ENCODE measurements around the gene LUZP4.

The LUZP4 gene

DNA sequence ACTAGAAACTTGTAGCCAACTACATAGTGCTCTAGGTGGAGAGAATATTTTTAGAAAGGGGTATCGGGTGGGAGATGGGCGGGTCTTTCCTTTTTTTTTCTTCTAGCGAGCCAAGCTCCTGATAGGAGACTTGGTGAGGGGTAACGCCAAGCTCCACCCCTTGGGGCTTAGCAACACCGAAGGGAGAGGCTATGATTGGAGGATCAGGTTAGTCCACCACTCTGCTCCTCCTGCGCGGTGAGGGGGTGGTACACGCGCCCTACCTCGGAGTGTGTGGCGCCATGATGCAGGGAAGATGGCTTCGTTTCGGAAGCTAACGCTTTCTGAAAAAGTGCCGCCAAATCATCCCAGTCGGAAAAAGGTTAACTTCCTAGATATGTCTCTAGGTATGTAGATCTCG lies at the start of gene LUZP4:
Gene LUZP4, plus strand, starts transcription at position 251 of the 400 bp plus-strand sequence. Its CDS starts 45 bp downstream, at position 296.
- H3K4me3 ChIP-seq (ENCODE audit: low read depth, low read length) = no peak within 1 kb of the TSS
- TF ChIP-seq CTCF (IDR thresholded peaks at IDR 0.05; ENCODE audit: borderline replicate concordance, insufficient read depth, low read depth, low read length) = no peak

DNA sequence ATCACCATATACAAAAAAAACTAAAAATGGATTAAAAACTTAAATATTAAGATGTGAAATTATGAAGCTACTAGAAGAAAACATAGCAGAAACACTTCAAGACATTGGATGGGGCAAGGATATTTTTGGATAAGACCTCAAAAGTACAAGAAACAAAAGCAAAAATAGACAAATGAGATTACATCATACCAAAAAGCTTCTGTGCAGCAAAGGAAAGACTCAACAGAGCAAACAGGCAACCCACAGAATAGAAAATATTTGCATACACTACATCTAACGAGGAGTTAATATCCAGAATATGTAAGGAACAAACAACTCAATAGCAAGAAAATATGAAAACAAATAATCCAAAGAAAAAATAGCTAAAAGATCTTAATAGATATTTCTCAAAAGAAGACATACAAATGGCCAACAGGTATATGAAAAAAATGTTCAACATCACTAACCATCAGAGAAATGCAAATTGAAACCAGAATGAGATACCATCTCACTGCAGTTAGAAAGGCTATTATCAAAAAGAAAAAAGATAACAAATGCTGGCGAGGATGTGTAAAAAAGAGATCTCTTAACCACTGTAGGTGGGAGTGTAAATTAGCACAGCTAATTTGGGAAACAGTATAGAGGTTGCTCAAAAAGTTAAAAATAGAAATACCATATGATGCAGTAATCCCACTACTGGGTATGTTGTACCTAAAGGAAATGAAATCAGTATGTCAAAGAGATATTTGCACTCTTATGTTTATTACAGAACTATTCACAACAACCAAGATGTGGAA lies 37.9 kb upstream of the LUZP4 start:
- TF ChIP-seq CTCF (IDR thresholded peaks at IDR 0.05; ENCODE audit: borderline replicate concordance, insufficient read depth, low read depth, low read length) = no peak
- no peak overlapping the region for H3K4me3 ChIP-seq (ENCODE audit: low read depth, low read length)

- H3K4me3 ChIP-seq (ENCODE audit: low read depth, low read length) = no peak overlapping the region
- TF ChIP-seq CTCF (IDR thresholded peaks at IDR 0.05; ENCODE audit: borderline replicate concordance, insufficient read depth, low read depth, low read length) = no peak
Observed at GRCh38 chrX:115255003-115255402, 34.5 kb upstream of the LUZP4 start.

DNA sequence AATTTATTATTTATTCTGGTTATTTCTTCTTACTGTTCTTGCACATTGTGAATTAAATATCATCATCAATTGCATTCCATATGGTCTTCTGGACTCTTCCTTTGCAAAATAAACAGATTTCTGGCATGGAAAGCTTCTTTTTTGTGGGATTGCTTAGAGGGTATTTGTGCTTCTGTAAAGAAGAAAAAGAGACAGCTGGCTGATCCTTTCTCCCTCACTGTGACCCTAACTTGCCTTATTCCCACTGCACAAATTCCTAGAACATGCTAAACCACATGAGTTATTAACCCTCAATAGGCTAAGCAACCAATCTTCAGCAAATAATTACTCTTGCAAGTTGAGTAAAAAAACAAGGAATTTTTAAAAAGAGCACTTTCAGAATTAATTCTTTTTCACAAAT lies 31.8 kb upstream of the LUZP4 start:
- TF ChIP-seq CTCF (IDR thresholded peaks at IDR 0.05; ENCODE audit: borderline replicate concordance, insufficient read depth, low read depth, low read length) = no peak

GRCh38 chrX:115259238-115259875 lies 30.2 kb upstream of the LUZP4 start:
- no peak overlapping the region for H3K4me3 ChIP-seq (ENCODE audit: low read depth, low read length)
- TF ChIP-seq CTCF (IDR thresholded peaks at IDR 0.05; ENCODE audit: borderline replicate concordance, insufficient read depth, low read depth, low read length) = no peak

More for the DNA sequence above, 31.8 kb upstream of the LUZP4 start:
- H3K4me3 ChIP-seq (ENCODE audit: low read depth, low read length) = no peak overlapping the region

DNA sequence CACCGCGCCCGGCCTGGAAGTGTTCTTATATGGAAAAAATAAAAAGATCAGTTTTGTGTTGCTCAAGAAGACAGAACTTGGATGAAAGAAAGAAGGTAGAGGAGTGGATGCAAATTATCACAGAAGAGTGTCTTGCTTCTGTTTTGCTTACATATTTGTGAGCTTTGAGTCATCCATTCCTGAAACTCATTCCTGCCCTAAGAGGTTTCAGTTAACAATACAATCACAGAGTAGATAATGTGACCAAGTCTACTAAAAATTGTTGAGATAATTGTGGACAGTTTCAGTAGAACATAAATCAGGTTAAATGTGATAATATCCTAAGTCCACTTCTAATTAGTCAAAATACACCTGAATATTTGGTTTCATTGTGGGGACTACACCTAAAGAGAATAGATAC lies 29.2 kb upstream of the LUZP4 start:
- no peak for TF ChIP-seq CTCF (IDR thresholded peaks at IDR 0.05; ENCODE audit: borderline replicate concordance, insufficient read depth, low read depth, low read length)

DNA sequence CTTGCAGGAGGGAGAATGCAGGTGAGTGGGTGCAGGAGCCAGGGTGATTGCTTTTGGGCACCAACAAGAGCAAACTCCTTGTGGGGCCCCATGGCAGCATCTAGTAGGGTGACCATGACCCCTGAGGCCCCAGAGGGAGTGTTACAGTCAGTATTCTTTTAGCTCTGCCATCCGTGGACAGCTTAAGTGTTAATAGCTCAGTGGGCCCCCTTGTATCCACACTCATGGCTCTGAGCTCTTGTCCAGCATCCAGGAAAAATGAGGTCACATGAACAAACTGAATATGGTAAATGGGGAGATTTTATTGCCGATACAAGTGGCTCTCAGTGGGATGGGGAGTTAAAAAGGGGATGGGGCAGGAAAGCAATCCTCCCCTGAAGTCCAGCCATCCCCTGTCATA lies 28.4 kb upstream of the LUZP4 start:
- no peak for TF ChIP-seq CTCF (IDR thresholded peaks at IDR 0.05; ENCODE audit: borderline replicate concordance, insufficient read depth, low read depth, low read length)
- no peak overlapping the region for H3K4me3 ChIP-seq (ENCODE audit: low read depth, low read length)

More for the DNA sequence above, 29.2 kb upstream of the LUZP4 start:
- H3K4me3 ChIP-seq (ENCODE audit: low read depth, low read length) = no peak overlapping the region
